HepG2 (cell line): ENCODE data around the gene PDILT.

Experiments
- EP300 ChIP-seq, 3 experiments: sonication (generic) in 1 of 3; formaldehyde crosslinking in 1 of 3; IDR thresholded peaks; 2 replicates each; pipeline versions ENCODE4 v1.5.1 to v1.6.1; 2011 to 2020; ENCODE audit warnings: low read depth in 2 of 3, low read length in 2 of 3, borderline replicate concordance in 1 of 3, improper control_type of control experiment in 1 of 3, mild to moderate bottlenecking in 1 of 3, missing genetic modification reagents in 1 of 3, moderate library complexity in 1 of 3
- MZF1 ChIP-seq: sonication (generic); formaldehyde crosslinking; IDR thresholded peaks from 2 replicates; pipeline ENCODE4 v1.8.1; 2023; ENCODE audit warnings: mild to moderate bottlenecking, missing genetic modification reagents, borderline replicate concordance
- NCOA2 ChIP-seq: sonication (generic); formaldehyde crosslinking; IDR thresholded peaks from 2 replicates; pipeline ENCODE4 v1.8.0; 2022; ENCODE audit warnings: inconsistent platforms
- PTBP1 ChIP-seq: fragments of 200-400 bp; formaldehyde crosslinking; IDR thresholded peaks from 2 replicates; pipeline ENCODE4 v1.6.1; 2018; ENCODE audit warnings: low read length, low read depth; ENCODE audit not compliant: poor library complexity, severe bottlenecking
- TCF7L2 ChIP-seq: IDR thresholded peaks from 2 replicates; pipeline ENCODE4 v1.6.1; 2011; ENCODE audit warnings: mild to moderate bottlenecking, low read depth, low read length, moderate library complexity

DNA sequence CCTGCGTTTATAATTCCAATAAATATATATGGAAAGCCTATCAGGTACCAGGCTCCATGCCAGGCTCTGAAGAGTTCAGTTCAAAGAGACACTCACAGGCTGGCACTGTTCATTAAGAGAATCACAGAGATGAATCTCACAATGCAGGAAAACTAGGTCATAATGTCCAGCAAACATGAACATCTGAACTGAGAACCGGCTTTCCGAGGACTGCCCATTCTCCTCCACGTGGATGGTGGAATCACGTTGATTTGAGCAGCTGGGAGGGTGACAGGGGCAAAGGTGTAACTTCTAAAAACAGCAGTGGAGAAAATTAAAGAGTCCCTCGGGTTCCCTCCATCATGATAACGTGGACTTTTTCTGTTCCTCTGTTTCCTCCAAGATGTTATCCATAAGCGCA, 87.4 kb downstream of the PDILT start:
- no peak for TF ChIP-seq TCF7L2
- no peak for TF ChIP-seq PTBP1
- no peak for TF ChIP-seq EP300 (IDR thresholded peaks at IDR 0.05; ENCODE audit: low read depth in 2 of 2, low read length in 2 of 2)
- no peak for TF ChIP-seq EP300 (CRISPR knock-in tag; IDR thresholded peaks at IDR 0.05; ENCODE audit: borderline replicate concordance)
- TF ChIP-seq NCOA2 (CRISPR knock-in tag): no peak
- no peak for TF ChIP-seq MZF1 (CRISPR knock-in tag)
